ENCODE measurements around the gene UBXN4. TPM values are rescaled to one million over a fixed set of nuclear protein-coding genes. Genes with fewer than 3 reads are reported as not detected.

The UBXN4 gene
- total and polyA plus RNA-seq, 2 of the 13 experiments (the other 11 are each of a cell fraction or from before 2014, with no cell fraction given) = 74.2 to 104 TPM

- WGBS (ENCODE audit: low lambda C conversion rate) = 31% methylated on average over 22 of the region's 22 CpGs
- intact Hi-C loops (cut with micrococcal nuclease; ENCODE audit: unreplicated experiment) (loop anchor here (1.0 to 2.0 kb wide), 2 partner anchors 793 to 808 kb away; no protein-coding TSS in a partner anchor), in situ Hi-C loops (cut with HindIII; ENCODE audit: extremely low pct_ligation_motif_present, low pct_unique_long_range_greater_than_20kb) (loop anchor here (10.0 kb wide), 1 partner anchor 803 kb away; no protein-coding TSS in a partner anchor)
- H3K4me2 ChIP-seq (ENCODE audit: low read depth, low read length) = peak overlapping the region; percentile 16; the same call in 1 of the 2 replicates
- POLR2A ChIA-PET = no interaction called here
- no peaks in the 10 kb centered on the region for H3K27me3 ChIP-seq (ENCODE audit: control insufficient read depth in 1 of 2, insufficient read depth in 2 of 2, low read length in 2 of 2)
- peak; percentile 95 for FAIRE-seq
- no peaks in the 10 kb centered on the region for H3K36me3 ChIP-seq (replicated peaks in 1 of 2; ENCODE audit: control insufficient read depth in 1 of 2, insufficient read depth in 2 of 2, low read length in 2 of 2)
- DNase-seq (ENCODE audit: low spot score) = peak; percentile 68
- H2AFZ ChIP-seq (ENCODE audit: low read length) = no peak overlapping the region
- ATAC-seq = peak; percentile 86
- no peaks in the 10 kb centered on the region for H4K20me1 ChIP-seq (ENCODE audit: insufficient read depth, low read length)
- CTCF ChIA-PET (ENCODE audit: low intra/inter-chr PET ratio, low total read pairs) = interaction anchor here (1.3 to 1.8 kb wide), 2 partner anchors 324 to 809 kb away, joined by 3 to 13 read pairs; no protein-coding TSS in a partner anchor
- no peak overlapping the region for H3K4me3 ChIP-seq (replicated peaks in 1 of 3; ENCODE audit: insufficient read depth in 1 of 3, low read depth in 2 of 3, low read length in 3 of 3)
- no peak overlapping the region for H3K9ac ChIP-seq (ENCODE audit: insufficient read depth, low read depth, low read length)
- no peak overlapping the region for H3K27ac ChIP-seq (ENCODE audit: extremely low read length, insufficient read depth, low read length)
- H3K9me3 ChIP-seq (ENCODE audit: low read length) = peaks cover 30% of the 10 kb centered on the region
- no peaks in the 10 kb centered on the region for H3K79me2 ChIP-seq (ENCODE audit: insufficient read depth, low read length)
- no peaks in the 10 kb centered on the region for H3K4me1 ChIP-seq (ENCODE audit: insufficient read depth, low read length)
- no TSS peak for BruUV-seq (replicated peaks)
- no peak for TF ChIP-seq FOSL2 (CRISPR knock-in tag; IDR thresholded peaks at IDR 0.05)
- peak; percentile 98 for TF ChIP-seq BHLHE40 (IDR thresholded peaks at IDR 0.05; ENCODE audit: low read length)
- no peak for TF ChIP-seq THAP8 (CRISPR knock-in tag; IDR thresholded peaks at IDR 0.05; ENCODE audit: borderline replicate concordance)
- TF ChIP-seq TEAD3 (CRISPR knock-in tag; optimal IDR thresholded peaks at IDR 0.05; ENCODE audit: borderline replicate concordance) = no peak
- no peak for TF ChIP-seq ZNF501 (CRISPR knock-in tag; IDR thresholded peaks at IDR 0.05)
- TF ChIP-seq ZNF75D (CRISPR knock-in tag; IDR thresholded peaks at IDR 0.05; ENCODE audit: borderline replicate concordance) = no peak
- TF ChIP-seq ZNF614 (CRISPR knock-in tag; IDR thresholded peaks at IDR 0.05; ENCODE audit: borderline replicate concordance) = no peak
- TF ChIP-seq NFYB (CRISPR knock-in tag; IDR thresholded peaks at IDR 0.05) = no peak; the same call in 1 of the 2 replicates
- peak; percentile 61 for TF ChIP-seq KDM2A (CRISPR knock-in tag; IDR thresholded peaks at IDR 0.05; ENCODE audit: borderline replicate concordance, low read depth)
- TF ChIP-seq SMAD1 (CRISPR knock-in tag; IDR thresholded peaks at IDR 0.05; ENCODE audit: borderline replicate concordance, low read depth) = peak; percentile 77; the same call in 1 of the 2 replicates
- 0 out of 2 replicates have a peak, but pooled peaks have one; percentile 23 for TF ChIP-seq ARID5B (CRISPR knock-in tag; IDR thresholded peaks at IDR 0.05)
- TF ChIP-seq CCDC6 (CRISPR knock-in tag; IDR thresholded peaks at IDR 0.05) = 0 out of 2 replicates have a peak, but pooled peaks have one; percentile 37
- TF ChIP-seq MTA1 (CRISPR knock-in tag; IDR thresholded peaks at IDR 0.05; ENCODE audit: borderline replicate concordance) = no peak
- no peak for TF ChIP-seq ZFYVE20 (CRISPR knock-in tag; IDR thresholded peaks at IDR 0.05; ENCODE audit: borderline replicate concordance, low read depth)
- TF ChIP-seq ZNF326 (CRISPR knock-in tag; IDR thresholded peaks at IDR 0.05; ENCODE audit: borderline replicate concordance) = no peak
- no peak for TF ChIP-seq ZNF230 (CRISPR knock-in tag; IDR thresholded peaks at IDR 0.05)
- no peak for TF ChIP-seq CAMTA2 (CRISPR knock-in tag; IDR thresholded peaks at IDR 0.05; ENCODE audit: borderline replicate concordance)
- TF ChIP-seq KDM3A (CRISPR knock-in tag; IDR thresholded peaks at IDR 0.05; ENCODE audit: low read depth) = no peak
- TF ChIP-seq ZBTB21 (CRISPR knock-in tag; IDR thresholded peaks at IDR 0.05) = no peak
- TF ChIP-seq NAIF1 (CRISPR knock-in tag; IDR thresholded peaks at IDR 0.05; ENCODE audit: borderline replicate concordance) = no peak
- TF ChIP-seq RFXAP (CRISPR knock-in tag; IDR thresholded peaks at IDR 0.05; ENCODE audit: borderline replicate concordance) = no peak
Observed at GRCh38 chr2:135797497-135798274, 56.0 kb downstream of the UBXN4 start.

All from HepG2 (cell line).